CD4-positive, alpha-beta T cell treated with Interleukin-4 for 1 hour (primary cell): Measurements from ENCODE around the gene DIAPH3.

Experiments
- DNase-seq, 2 donors: peaks; one replicate each; pipeline ENCODE4 v3.0.0-alpha.2; 2020 to 2022

Gene DIAPH3

GRCh38 chr13:59660582-59660981 lies 503.1 kb downstream of the DIAPH3 start:
- no peak for DNase-seq

- DNase-seq, result no peak
Observed at GRCh38 chr13:59659981-59660380, 503.7 kb downstream of the DIAPH3 start.

GRCh38 chr13:59658738-59659330 lies 504.9 kb downstream of the DIAPH3 start:
- DNase-seq, result no peak

- DNase-seq, result no peak
Observed at GRCh38 chr13:59658027-59658737, 505.5 kb downstream of the DIAPH3 start.

DNA sequence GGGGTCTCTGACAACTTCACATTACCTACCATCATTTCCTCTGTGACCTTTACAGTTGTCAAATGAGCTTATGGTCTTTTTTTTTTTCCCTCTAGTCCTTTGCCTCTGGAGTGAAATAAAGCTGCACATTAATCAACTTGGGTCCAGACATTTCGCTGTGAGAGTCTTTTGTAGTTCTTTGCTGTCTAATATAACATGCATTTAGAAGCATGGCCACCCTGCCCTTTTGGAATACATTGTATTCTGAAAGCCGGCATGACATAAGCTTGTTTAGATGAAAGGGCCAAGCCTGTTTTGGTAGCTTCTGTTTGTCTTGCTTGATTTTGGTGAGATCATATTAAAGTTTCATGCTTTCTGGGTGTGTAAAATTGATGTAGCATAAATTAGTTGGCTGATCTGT lies 509.8 kb downstream of the DIAPH3 start:
- no peak for DNase-seq

DNA sequence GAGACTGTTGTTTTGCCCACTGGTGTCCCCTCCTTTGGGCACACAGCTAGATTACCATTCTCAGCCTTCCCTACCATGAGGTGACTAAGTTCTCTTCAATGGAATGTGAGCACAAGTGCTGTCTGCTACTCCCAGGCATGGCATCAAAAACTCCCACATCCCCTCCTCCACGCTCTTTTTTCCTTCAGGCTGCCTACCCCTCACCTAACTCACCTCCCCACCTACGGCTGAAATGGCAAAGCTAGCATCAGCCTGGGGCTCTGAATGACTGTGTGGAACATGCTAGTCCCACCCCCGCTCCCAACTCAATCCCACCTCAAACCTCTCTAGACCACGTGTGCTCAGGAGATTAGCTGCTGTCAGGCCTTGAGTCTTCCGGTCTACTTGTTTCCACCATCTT lies 512.2 kb downstream of the DIAPH3 start:
- no peak for DNase-seq

GRCh38 chr13:59643906-59644626 lies 519.7 kb downstream of the DIAPH3 start:
- no peak for DNase-seq

DNA sequence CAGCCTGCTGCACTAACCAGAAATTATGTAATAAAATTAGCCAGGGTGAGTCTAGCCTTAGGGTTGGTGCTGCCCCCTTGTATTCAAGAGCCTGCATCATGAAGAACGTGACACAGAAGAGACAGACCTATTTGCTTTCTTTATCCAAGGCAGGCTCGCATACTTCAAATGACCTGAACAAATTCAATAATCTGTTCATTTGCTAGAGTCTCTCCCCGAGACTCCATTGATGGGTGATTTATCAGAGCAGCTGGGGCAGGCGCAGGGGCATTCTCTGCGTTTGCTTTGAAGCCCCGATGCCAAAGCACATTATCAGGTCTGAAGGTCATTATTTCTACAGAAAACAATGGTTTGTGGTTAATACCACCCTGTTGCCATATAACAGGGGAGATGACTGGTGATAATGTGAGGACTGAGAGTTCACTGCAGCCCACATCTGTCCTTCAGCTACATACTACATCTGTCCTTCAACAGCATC lies 520.3 kb downstream of the DIAPH3 start:
- DNase-seq, result no peak

- no peak for DNase-seq
Observed at GRCh38 chr13:59641817-59642216, 521.9 kb downstream of the DIAPH3 start.

GRCh38 chr13:59641261-59641660 lies 522.5 kb downstream of the DIAPH3 start:
- DNase-seq, result no peak

GRCh38 chr13:59638404-59638803 lies 525.3 kb downstream of the DIAPH3 start:
- DNase-seq, result no peak

GRCh38 chr13:59635589-59635988 lies 528.1 kb downstream of the DIAPH3 start:
- DNase-seq, result no peak

DNA sequence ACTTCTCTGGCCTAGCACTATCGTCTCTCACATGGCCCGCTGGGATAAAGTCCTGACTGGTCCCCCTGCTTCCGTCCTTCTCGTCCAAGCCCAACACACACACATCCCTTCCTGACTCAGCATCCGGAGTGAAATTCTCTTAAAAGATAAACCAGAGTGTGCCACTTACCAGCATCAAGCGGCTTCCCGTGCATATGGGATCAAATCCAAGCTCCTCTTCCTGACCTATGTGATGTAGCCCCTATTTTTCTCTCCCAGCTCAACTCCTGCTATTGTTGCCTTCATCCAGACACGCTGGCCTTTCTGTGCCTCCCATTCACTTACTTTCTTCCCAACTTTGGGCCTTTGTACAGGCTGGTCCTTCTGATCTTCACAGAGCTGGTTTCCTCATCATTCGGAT lies 530.4 kb downstream of the DIAPH3 start:
- no peak for DNase-seq

GRCh38 chr13:59631271-59631670 lies 532.5 kb downstream of the DIAPH3 start:
- no peak for DNase-seq

DNA sequence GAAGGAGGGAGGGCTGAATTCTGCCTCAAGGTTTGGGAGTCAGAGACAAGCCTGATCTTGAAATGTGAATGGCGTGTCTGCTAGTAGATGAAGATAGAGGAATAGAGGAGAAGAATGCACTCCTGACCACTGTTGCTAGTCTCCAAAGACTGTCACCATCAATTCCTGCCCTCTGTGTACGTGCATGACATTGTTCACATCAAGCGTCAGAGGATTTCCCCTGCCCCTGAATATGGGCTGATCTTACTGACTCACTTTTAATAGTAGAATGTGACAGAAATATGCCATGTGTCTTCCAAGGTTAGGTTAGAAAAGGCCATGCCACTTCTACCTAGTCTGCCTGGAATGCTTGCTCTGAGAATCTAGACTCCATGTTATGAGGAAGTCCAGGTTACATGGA lies 538.6 kb downstream of the DIAPH3 start:
- DNase-seq, result no peak

DNA sequence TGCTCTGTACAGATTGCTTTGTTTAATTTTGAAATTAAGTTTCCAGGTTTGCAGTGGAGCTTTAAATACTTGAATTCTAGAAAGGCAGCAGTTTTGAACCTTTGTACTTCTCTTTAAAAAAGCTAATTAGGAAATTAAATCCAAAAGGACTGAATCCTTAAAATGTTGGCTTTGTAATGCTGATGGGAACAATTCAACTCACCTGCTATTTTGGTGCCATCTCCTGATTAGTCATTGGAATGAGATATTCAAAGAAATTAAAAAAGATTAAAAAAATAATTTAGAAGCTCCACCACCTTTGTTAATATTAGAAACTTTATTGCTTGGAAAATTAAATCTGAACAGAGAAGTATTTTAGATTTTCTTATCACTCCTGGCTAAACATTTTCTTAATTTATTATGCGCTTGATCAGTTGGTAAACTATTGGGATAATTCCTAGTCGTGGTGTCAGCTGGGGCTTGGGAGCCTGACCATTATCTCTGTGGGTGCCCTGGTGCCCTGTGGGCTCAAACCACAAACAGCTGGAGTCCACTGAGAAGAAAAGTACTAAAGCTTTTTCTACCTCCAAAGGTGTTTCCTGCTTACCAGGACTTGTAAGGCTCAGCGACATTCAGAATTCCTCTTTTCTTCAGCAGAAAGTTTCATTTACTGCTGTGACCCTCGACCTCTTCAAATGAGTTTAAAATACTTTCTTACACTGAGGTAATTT lies 540.4 kb downstream of the DIAPH3 start:
- DNase-seq, result no peak

DNA sequence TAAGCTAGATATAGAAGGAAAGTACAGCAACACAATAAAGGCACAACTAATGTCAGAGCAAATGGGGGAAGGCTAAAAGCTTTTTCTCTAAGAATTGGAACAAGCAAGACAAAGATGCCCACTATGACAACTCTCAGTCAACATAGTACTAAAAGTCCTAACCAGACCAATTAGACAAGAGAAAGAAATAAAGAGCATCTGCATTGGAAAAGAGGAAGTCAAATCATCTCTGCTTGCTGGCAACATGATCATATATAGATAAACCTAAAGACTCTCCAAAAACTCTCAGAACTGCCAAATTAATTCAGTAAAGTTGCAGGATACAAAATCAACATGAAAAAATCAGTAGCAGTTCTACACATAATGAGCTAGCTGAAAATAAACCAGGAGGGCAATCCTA lies 542.0 kb downstream of the DIAPH3 start:
- DNase-seq, result no peak
